ENCODE data around the gene HACE1.
"Not testable (repeated sequence)": the region's sequence is repeated elsewhere in the genome, so short reads cannot be mapped to it uniquely, and the experiment has no call there.

Gene HACE1, protein sequence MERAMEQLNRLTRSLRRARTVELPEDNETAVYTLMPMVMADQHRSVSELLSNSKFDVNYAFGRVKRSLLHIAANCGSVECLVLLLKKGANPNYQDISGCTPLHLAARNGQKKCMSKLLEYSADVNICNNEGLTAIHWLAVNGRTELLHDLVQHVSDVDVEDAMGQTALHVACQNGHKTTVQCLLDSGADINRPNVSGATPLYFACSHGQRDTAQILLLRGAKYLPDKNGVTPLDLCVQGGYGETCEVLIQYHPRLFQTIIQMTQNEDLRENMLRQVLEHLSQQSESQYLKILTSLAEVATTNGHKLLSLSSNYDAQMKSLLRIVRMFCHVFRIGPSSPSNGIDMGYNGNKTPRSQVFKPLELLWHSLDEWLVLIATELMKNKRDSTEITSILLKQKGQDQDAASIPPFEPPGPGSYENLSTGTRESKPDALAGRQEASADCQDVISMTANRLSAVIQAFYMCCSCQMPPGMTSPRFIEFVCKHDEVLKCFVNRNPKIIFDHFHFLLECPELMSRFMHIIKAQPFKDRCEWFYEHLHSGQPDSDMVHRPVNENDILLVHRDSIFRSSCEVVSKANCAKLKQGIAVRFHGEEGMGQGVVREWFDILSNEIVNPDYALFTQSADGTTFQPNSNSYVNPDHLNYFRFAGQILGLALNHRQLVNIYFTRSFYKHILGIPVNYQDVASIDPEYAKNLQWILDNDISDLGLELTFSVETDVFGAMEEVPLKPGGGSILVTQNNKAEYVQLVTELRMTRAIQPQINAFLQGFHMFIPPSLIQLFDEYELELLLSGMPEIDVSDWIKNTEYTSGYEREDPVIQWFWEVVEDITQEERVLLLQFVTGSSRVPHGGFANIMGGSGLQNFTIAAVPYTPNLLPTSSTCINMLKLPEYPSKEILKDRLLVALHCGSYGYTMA

DNA sequence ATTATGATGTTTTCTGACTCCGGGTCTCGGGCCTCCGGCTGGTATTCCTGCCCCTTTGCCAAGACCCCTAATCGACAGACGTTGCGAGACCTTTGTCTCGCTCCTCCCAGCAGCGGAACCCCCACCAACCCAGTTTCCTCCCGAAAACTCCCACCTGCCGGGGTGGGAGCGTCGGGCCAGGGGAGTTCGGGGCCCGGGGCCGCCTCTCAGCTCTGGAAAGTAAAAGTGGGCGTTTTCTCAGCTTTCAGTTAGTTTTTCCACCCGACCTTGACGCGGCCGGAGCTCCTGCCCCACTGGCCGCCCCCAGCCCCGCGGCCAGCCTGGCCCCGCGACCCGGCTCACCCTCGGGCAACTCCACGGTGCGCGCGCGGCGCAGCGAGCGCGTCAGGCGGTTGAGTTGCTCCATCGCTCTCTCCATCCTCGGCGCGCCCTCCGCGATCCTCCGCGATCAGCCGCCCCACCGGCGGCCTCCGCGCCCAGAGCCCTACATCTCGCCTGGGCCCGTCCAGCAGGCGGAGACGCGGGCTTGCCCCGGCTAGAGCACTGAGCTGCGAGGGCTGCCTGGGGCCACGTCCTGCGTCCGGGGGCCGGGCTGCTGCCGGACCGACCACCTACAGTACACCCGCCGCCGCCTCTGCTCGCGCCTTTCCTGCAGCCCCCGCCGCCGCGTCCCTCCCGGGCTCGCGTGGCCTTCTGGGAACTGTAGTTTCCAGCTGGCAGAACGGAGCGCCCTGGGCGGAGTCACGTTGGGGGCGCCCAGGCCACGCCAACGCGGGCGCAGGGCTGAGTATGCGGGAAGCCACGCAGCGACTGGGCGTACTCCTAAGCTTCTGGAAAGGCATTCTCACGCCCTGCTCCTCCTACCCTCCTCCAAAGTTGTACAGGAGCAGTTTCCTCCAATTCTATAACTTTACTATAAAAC lies at the start of gene HACE1:
Gene HACE1, minus strand, starts transcription at position 695 of the 922 bp plus-strand sequence. Its CDS starts 277 bp downstream, at position 418.
- peak; percentile 97 for DNase-seq

DNA sequence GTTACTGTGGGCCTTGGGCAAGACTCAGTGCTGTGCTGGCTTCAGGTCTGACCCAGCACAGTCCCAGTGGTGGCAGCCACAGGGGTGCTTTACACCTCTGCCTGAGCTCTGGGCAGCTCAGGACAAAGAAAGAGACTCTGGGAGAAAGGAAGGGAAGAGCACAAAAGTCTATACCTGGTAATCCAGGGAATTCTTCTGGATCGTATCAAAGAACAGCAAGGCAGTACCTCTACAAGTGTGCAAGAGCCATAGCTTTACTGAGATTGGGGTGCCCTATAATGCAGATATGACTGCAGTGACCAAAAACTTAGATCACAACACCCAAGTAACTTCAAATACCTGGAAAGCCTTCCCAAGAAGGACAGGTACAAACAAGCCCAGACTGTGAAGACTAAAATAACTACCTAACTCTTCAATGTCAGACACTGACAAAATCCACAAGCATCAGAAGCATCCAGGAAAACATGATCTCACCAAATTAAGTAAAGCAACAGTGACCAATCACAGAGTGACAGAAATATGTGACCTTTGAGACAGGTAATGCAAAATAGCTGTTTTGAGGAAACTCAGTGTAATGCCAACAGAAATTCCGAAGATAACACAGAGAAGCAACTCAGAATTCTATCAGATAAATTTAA lies 49.3 kb upstream of the HACE1 start:
- no peak for DNase-seq

DNA sequence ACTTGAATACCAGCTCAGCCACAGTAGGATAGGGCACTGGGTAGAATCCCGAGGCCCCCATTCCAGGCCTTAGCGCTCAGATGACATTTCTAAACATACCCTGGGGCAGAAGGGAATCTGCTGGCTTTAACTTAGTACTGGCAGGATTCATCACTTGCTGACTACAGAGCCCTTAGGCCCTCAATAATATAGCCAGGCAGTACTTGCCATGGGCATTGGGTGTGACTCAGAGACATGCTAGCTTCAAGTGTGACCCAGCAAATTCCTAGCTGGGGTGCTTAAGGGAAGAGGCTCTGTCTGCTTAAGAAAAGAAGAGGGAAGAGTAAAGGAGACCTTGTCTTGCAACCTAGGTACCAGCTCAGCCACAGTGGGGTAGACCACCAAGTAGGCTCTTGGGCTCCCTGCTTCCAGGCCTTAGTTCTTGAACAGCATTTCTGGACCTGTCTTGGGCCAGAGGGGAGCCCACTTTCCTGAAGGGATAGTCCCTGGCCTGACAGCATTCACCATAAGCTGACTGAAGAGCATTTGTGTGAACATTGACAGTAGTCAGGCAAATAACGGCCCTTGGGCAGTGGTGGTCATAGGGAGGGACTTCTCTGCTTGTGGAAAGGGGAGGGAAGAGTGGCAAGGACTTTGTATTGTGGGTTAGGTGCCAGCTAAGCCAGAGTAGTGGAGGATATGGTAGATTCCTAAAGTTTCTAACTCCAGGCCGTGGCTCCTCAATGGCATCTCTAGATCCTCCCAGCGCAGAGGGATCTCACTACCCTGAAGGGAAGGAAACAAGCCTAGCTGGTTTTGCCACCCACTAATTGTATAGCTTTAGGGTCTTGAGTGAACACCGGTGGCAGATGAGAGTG lies 48.5 kb upstream of the HACE1 start:
- DNase-seq = peak; percentile 86

GRCh38 chr6:104898893-104899292 lies 39.2 kb upstream of the HACE1 start:
- DNase-seq = not testable (repeated sequence)

- no peak for DNase-seq
Observed at GRCh38 chr6:104896914-104897313, 37.2 kb upstream of the HACE1 start.

DNA sequence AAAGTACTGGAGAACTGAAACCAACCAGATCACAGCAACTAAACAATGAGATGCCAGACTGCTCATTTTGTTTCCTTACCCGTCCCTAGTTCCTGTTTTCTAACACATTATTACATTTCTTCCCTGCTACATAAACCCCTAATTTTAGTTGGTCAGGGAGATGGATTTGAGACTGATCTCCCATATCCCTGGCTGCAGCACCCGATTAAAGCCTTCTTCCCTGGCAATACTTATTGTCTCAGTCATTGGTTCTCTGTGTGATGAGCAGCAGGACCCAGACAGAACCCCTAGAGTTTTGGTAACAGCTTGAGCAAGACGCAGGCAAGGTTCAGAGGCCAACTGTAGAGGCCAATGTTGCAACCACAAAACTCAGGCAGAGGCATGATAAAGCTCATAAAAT lies 28.3 kb upstream of the HACE1 start:
- DNase-seq = no peak

DNA sequence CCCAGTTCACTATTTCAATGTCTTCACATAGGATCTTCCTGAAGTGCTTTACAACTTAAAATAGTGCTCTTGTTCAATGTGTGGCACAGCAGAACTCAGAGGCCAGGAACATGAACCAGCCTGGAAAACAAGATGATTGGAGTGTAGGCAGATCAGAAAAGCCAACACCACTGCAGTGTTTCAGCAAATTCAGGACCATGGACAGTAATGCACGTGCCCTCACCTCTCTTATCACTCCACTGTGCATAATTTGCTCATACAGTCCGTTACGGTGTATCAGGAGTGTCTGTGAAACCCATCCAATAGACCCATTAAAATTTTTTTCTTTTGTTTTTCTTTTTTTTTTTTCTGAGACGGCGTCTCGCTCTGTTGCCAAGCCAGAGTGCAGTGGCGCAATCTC lies 27.6 kb upstream of the HACE1 start:
- DNase-seq = peak; percentile 61

DNA sequence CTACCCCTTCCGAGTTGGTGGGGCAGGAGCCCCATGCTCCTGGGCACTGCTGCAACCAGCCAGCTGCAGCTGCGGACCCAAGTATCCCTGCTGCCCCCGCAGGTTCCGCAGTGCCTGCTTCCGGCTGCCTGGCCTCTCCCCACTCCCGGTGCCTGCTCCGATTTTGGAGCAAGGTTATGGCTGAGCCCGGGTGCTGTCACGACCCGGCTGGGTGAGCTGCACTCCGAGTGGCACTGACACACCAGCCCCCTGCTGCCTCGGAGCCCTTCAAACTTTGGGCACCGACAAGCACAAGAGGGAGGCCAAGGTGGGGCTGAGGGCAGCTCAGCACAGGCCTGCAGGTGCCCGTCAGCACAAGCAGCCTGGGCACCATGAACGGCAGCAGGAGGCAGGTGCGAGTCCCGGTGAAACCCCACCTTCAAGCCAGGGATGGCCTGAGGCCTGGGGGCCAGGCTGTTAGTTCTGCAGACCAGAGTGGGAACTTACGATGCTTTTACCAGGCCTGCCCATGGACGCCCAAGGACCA lies 25.9 kb upstream of the HACE1 start:
- no peak for DNase-seq

- no peak for DNase-seq
Observed at GRCh38 chr6:104884867-104885517, 25.3 kb upstream of the HACE1 start.

- no peak for DNase-seq
Observed at GRCh38 chr6:104881964-104882668, 22.4 kb upstream of the HACE1 start.

GRCh38 chr6:104862456-104862855 lies 2.7 kb upstream of the HACE1 start:
- no peak for DNase-seq

DNA sequence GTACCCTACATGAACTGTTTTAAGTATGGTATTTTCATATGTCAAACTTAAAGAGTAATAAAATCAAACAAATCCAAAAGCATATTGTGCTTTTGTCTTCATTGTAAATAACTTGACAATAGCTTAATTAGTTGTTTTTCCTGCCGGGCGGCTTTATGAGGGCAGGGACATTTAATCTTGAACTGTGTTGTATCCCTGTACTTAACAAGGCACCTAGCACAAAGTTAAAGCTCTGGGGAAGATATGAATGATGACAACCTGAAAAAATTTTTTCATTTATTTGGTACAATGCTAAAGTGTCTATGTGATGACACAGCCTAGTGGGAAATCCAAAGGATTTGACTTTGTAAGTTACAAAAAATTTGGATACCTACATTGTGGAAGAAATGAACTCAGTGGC lies 502 bp upstream of the HACE1 start:
- DNase-seq = no peak

GRCh38 chr6:104858642-104859041 lies 1.1 kb downstream of the HACE1 start:
- no peak for DNase-seq

DNA sequence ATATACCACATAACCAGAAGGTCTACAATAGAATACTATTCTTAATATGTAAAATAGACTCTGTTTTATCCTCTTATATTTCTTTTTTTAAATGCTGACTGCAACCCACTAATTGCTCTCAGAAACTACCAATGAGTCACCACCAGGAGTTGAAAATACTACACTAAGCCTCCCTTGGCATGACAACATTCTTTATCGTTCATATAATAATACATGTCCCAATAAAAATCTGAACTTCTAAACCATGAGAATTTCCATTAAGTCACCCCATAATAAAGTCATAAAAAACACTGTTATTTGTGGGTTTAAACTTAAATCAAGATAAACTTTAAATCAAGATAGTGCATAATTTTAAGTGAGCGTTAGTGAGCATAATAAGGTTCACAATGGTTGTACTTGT lies 4.2 kb downstream of the HACE1 start:
- DNase-seq = no peak

- not testable (repeated sequence) for DNase-seq
Observed at GRCh38 chr6:104847721-104848120, 12.0 kb downstream of the HACE1 start.

- no peak for DNase-seq
Observed at GRCh38 chr6:104843229-104843628, 16.5 kb downstream of the HACE1 start.

DNA sequence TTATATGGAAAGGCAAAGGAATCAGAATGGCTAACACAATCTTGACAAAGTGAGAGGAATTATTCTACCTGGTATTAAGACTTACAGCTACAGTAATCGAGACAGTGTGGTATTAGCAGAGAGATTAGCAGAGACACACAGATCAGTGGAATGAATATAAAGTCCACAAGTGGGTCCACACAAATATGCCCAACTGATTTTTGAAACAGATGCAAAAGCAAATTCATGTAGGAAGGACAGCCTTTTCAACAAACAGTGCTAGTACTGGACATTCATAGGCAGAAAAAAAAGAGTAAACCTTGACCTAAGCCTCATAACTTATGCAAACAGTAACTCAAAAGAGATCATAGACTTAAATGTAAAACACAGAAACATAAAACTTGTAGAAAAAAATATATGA lies 22.6 kb downstream of the HACE1 start:
- DNase-seq = no peak

DNA sequence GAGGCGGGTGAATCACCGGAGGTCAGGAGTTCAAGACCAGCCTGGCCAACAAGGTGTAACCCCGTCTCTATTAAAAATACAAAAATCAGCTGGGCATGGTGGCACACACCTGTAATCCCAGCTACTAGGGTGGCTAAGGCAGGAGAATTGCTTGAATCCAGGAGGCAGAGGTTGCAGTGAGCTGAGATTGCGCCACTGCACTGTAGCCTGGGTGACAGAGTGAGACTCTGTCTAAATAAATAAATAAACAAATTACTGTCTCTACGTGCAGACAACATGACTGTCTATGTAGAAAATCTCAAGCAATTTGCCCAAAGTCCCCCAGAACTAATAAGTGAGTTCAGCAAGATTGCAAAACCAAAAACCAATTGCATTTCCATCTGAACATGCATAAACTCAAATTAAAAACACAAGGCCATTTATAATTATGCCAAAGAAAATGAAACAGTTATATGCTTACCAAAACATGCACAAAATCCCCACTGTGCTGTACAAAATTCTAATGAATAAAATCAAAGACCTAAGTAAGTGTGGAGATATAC lies 23.2 kb downstream of the HACE1 start:
- not testable (repeated sequence) for DNase-seq

DNA sequence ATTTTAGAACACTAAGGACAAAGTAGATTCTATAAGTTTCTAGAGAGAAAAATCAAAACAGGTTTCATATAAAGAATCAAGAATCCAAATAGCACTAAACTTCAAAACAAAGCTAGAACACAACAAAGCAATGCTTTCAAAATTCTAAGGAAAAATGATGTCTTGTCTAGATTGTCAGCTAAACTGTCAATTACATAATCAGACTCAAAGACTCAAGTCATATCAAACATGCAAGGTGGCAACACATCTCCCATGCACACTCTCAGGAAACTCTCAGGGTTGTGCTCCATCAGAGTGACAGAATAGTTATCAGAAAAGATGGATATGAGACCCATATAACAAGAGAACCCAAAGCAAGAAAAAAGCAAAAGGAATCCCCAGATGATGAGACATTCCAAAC lies 23.9 kb downstream of the HACE1 start:
- DNase-seq = no peak

Measured in islet precursor cell (in vitro differentiated cells).